ENCODE results near the gene IFITM5. TPM values are rescaled to one million over a fixed set of nuclear protein-coding genes. Genes with fewer than 3 reads are reported as not detected.

Gene IFITM5
- total and polyA plus RNA-seq, 2 donors (not counting 1 experiment from before 2014, with no cell fraction given), result not detected

GRCh38 chr11:306645-307371, 7.5 kb upstream of the IFITM5 start:
- no peak overlapping the region for H3K9ac ChIP-seq (ENCODE audit: low read length)
- WGBS (ENCODE audit: insufficient coverage), result 84% methylated on average over 15 of the region's 17 CpGs
- H3K4me3 ChIP-seq (ENCODE audit: control extremely low read depth in 1 of 5, extremely low read depth in 1 of 5, insufficient read depth in 1 of 5, low read depth in 2 of 5, low read length in 4 of 5), result no peak overlapping the region
- intact Hi-C loops (cut with micrococcal nuclease), result loop anchor here (5.0 kb wide), 1 partner anchor 40 kb away; no protein-coding TSS in a partner anchor
- peaks cover 31 to 59% of the 10 kb centered on the region in 2 donors for H3K4me1 ChIP-seq (ENCODE audit: control insufficient read depth in 2 of 2, insufficient read depth in 2 of 2, low read length in 2 of 2)
- Mint-ChIP-seq H3K4me3 (peak overlapping the region; percentile 37), H3K9me3 (ENCODE audit: insufficient read depth) (no peaks in the 10 kb centered on the region), H3K4me1 (peaks cover 49% of the 10 kb centered on the region), H3K27me3 (no peaks in the 10 kb centered on the region), H3K27ac (peak overlapping the region; percentile 70)
- peaks cover 10% of the 10 kb centered on the region for H3K79me2 ChIP-seq (ENCODE audit: control insufficient read depth, insufficient read depth, low read length)
- H3K36me3 ChIP-seq (replicated peaks in 1 of 2; ENCODE audit: control extremely low read depth in 1 of 2, control insufficient read depth in 1 of 2, extremely low read depth in 1 of 2, insufficient read depth in 2 of 2, low read length in 1 of 2), result no peaks in the 10 kb centered on the region
- no peak overlapping the region for H3K4me2 ChIP-seq (replicated peaks; ENCODE audit: low read depth, low read length, poor library complexity, severe bottlenecking)
- DNase-seq (no peak), ATAC-seq (ENCODE audit: low read depth) (no peak)
- H2AFZ ChIP-seq (ENCODE audit: insufficient read depth, low read depth, low read length, poor library complexity, severe bottlenecking), result no peak overlapping the region
- ChIA-PET CTCF (interaction anchor here (0.5 to 5.6 kb wide), 13 partner anchors 10 to 171 kb away, joined by 3 to 54 read pairs (median 7); partner anchors contain the start of genes BET1L, IFITM3, PTDSS2 and RIC8A), POLR2A (no interaction called here)
- H4K20me1 ChIP-seq (ENCODE audit: control insufficient read depth, insufficient read depth, low read length, poor library complexity, severe bottlenecking), result no peaks in the 10 kb centered on the region
- H3K27me3 ChIP-seq (replicated peaks in 1 of 4; ENCODE audit: control extremely low read depth in 1 of 4, control insufficient read depth in 3 of 4, insufficient read depth in 4 of 4, low read length in 3 of 4), result no peaks in the 10 kb centered on the region
- H3K27ac ChIP-seq (ENCODE audit: low read length in 2 of 2), result peak overlapping the region; percentile 29 to 51
- H3K9me3 ChIP-seq (ENCODE audit: control extremely low read depth in 1 of 3, control insufficient read depth in 2 of 3, insufficient read depth in 1 of 3, low read length in 2 of 3), result no peaks in the 10 kb centered on the region
- TF ChIP-seq EZH2 (IDR thresholded peaks at IDR 0.05; ENCODE audit: borderline replicate concordance, insufficient read depth, low read depth, low read length, poor library complexity, severe bottlenecking), result no peak
- TF ChIP-seq CTCF (IDR thresholded peaks at IDR 0.05), result no peak

GRCh38 chr11:305844-306211, 6.5 kb upstream of the IFITM5 start:
- ChIA-PET POLR2A (interaction anchor here (2.2 kb wide), 1 partner anchor 38 kb away, joined by 11 read pairs; no protein-coding TSS in a partner anchor), CTCF (interaction anchor here (0.5 to 5.6 kb wide), 20 partner anchors 11 to 456 kb away, joined by 3 to 54 read pairs (median 6); partner anchors contain the start of genes BET1L, HRAS, PGGHG and PTDSS2)
- Mint-ChIP-seq H3K27ac (no peak overlapping the region), H3K27me3 (no peaks in the 10 kb centered on the region), H3K4me1 (peaks cover 48% of the 10 kb centered on the region), H3K9me3 (ENCODE audit: insufficient read depth) (no peaks in the 10 kb centered on the region), H3K4me3 (no peak overlapping the region)
- 97% methylated on average over 10 of the region's 10 CpGs for WGBS (ENCODE audit: insufficient coverage)
- H3K4me2 ChIP-seq (replicated peaks; ENCODE audit: low read depth, low read length, poor library complexity, severe bottlenecking), result no peak overlapping the region
- no peak overlapping the region for H2AFZ ChIP-seq (ENCODE audit: insufficient read depth, low read depth, low read length, poor library complexity, severe bottlenecking)
- no peak overlapping the region for H3K9ac ChIP-seq (ENCODE audit: low read length)
- peaks cover 7% of the 10 kb centered on the region for H3K79me2 ChIP-seq (ENCODE audit: control insufficient read depth, insufficient read depth, low read length)
- peaks cover 28 to 56% of the 10 kb centered on the region in 2 donors for H3K4me1 ChIP-seq (ENCODE audit: control insufficient read depth in 2 of 2, insufficient read depth in 2 of 2, low read length in 2 of 2)
- ATAC-seq (ENCODE audit: low read depth), result no peak
- DNase-seq, result no peak
- H3K9me3 ChIP-seq (ENCODE audit: control extremely low read depth in 1 of 3, control insufficient read depth in 2 of 3, insufficient read depth in 1 of 3, low read length in 2 of 3), result no peaks in the 10 kb centered on the region
- no peaks in the 10 kb centered on the region for H3K27me3 ChIP-seq (replicated peaks in 1 of 4; ENCODE audit: control extremely low read depth in 1 of 4, control insufficient read depth in 3 of 4, insufficient read depth in 4 of 4, low read length in 3 of 4)
- no peak overlapping the region for H3K4me3 ChIP-seq (ENCODE audit: control extremely low read depth in 1 of 5, extremely low read depth in 1 of 5, insufficient read depth in 1 of 5, low read depth in 2 of 5, low read length in 4 of 5)
- no peak overlapping the region for H3K27ac ChIP-seq (ENCODE audit: low read length in 2 of 2)
- intact Hi-C loops (cut with micrococcal nuclease), result loop anchor here (2.0 to 5.0 kb wide), 3 partner anchors 39 to 145 kb away; partner anchors contain the start of gene PTDSS2
- no peaks in the 10 kb centered on the region for H3K36me3 ChIP-seq (replicated peaks in 1 of 2; ENCODE audit: control extremely low read depth in 1 of 2, control insufficient read depth in 1 of 2, extremely low read depth in 1 of 2, insufficient read depth in 2 of 2, low read length in 1 of 2)
- no peaks in the 10 kb centered on the region for H4K20me1 ChIP-seq (ENCODE audit: control insufficient read depth, insufficient read depth, low read length, poor library complexity, severe bottlenecking)
- TF ChIP-seq CTCF (IDR thresholded peaks at IDR 0.05) (no peak), EZH2 (IDR thresholded peaks at IDR 0.05; ENCODE audit: borderline replicate concordance, insufficient read depth, low read depth, low read length, poor library complexity, severe bottlenecking) (no peak)
